Raji (cell line): ENCODE measurements around the gene SORT1.

ENCODE experiments used
- POLR2A ChIP-seq: IDR thresholded peaks from 2 replicates; pipeline ENCODE4 v1.6.1; 2011; ENCODE audit warnings: low read depth, low read length, control low read depth; ENCODE audit not compliant: insufficient read depth

The SORT1 gene

GRCh38 chr1:109400035-109400655 is 2.4 kb upstream of the SORT1 start:
- TF ChIP-seq POLR2A = no peak

- no peak for TF ChIP-seq POLR2A
These were observed 1.7 kb upstream of the SORT1 start for GRCh38 chr1:109399326-109399957.

GRCh38 chr1:109398343-109399225 is 866 bp upstream of the SORT1 start:
- no peak for TF ChIP-seq POLR2A

- TF ChIP-seq POLR2A = no peak
These were observed 692 bp downstream of the SORT1 start for GRCh38 chr1:109396871-109397580.

- no peak for TF ChIP-seq POLR2A
These were observed 1.2 kb downstream of the SORT1 start for GRCh38 chr1:109396513-109396839.

GRCh38 chr1:109395602-109396512 is 1.9 kb downstream of the SORT1 start:
- no peak for TF ChIP-seq POLR2A

GRCh38 chr1:109394591-109395281 is 3.0 kb downstream of the SORT1 start:
- TF ChIP-seq POLR2A = no peak

GRCh38 chr1:109393617-109394233 is 4.0 kb downstream of the SORT1 start:
- no peak for TF ChIP-seq POLR2A

- no peak for TF ChIP-seq POLR2A
These were observed 4.7 kb downstream of the SORT1 start for GRCh38 chr1:109392788-109393616.

- TF ChIP-seq POLR2A = no peak
These were observed 5.5 kb downstream of the SORT1 start for GRCh38 chr1:109392037-109392787.

- TF ChIP-seq POLR2A = no peak
These were observed 6.1 kb downstream of the SORT1 start for GRCh38 chr1:109391626-109392025.

GRCh38 chr1:109391157-109391556 is 6.6 kb downstream of the SORT1 start:
- TF ChIP-seq POLR2A = no peak
